GM12891 (cell line): Measurements from ENCODE around the gene PNLDC1.
"Not testable (repeated sequence)": the region's sequence is repeated elsewhere in the genome, so short reads cannot be mapped to it uniquely, and the experiment has no call there.

ENCODE experiments used
- DNase-seq: peaks from one replicate; pipeline ENCODE4 v3.0.0; 2011; ENCODE audit warnings: low spot score; ENCODE audit not compliant: insufficient read length
- FAIRE-seq: peaks from 2 replicates; lab custom pipeline; 2011; peaks lifted over from hg19 to GRCh38; lab: Jason Lieb, UNC
- PAX5 ChIP-seq: IDR thresholded peaks from 2 replicates; pipeline ENCODE4 v1.6.1; 2011; ENCODE audit warnings: low read length, moderate library complexity, mild to moderate bottlenecking; ENCODE audit not compliant: insufficient read depth, severe bottlenecking
- POLR2A ChIP-seq: IDR thresholded peaks from 2 replicates; pipeline ENCODE4 v1.6.1; 2011; ENCODE audit warnings: low read depth, low read length, control low read depth
- POLR2AphosphoS5 ChIP-seq: IDR thresholded peaks from 2 replicates; pipeline ENCODE4 v1.6.1; 2011; ENCODE audit warnings: low read depth, low read length, control low read depth
- POU2F2 ChIP-seq: IDR thresholded peaks from 2 replicates; pipeline ENCODE4 v1.6.1; 2011; ENCODE audit warnings: low read depth, mild to moderate bottlenecking, control low read depth, low read length, moderate library complexity
- SPI1 ChIP-seq: IDR thresholded peaks from 2 replicates; pipeline ENCODE4 v1.6.1; 2011; ENCODE audit warnings: low read depth, low read length, control low read depth
- TAF1 ChIP-seq: IDR thresholded peaks from 2 replicates; pipeline ENCODE4 v1.6.1; 2011; ENCODE audit warnings: low read depth, low read length, control low read depth

PNLDC1 gene

DNA sequence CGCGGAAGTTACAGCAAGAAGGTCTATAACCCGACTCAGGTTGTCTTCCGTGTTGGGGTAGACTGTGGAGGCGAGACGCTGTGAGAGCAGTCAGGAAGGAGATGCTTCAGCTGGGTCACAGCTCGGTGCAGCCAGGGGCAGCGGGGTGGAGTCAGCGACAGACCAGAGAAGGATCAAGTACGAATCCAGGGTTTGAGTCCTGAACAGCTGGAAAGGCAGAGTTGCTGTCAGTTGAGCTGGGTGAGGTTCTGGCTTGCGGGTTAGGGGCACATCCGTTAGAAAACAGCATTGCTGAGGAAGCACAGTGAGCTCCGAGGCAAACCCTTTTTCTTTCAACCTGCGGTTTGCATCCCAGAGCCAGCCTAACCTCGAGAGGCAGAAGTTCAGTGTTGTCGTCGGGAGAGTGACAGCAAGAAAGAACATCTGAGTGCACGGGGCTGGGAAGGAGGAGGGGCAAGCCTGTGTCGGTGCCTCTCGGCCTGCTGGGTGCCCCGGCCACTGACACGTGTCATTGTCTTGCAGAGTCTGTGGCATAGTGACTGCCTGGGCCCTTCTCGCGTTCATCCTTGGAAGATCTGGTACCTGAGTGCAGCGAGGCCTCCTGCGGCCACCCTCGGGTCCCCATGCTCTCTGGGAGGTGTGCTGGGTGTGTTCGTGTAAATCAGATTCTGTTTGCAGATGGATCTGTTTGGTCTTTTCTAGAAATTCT is 20.0 kb downstream of the PNLDC1 start:
- DNase-seq, result no peak
- peak; percentile 70 for FAIRE-seq
- no peak for TF ChIP-seq POLR2AphosphoS5
- no peak for TF ChIP-seq PAX5

DNA sequence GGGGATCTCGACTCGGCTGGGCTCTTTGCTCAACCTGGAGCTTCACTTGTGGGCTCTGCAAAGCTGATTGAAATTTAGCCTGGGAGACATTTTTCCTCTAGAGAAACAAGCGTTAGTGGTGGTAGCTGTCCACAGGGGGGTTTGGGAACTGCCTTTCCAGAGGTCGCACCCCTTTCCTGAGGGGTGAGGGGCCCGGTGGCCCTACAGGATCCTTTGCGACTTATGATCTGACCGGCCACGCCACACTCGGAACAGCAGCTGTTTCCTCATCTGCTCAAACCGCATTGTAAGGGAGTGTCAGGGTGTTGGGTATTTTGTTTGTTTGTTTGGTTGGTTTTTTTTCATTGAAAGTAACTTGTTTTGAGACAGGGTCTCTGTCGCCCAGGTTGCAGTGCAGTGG is 21.0 kb downstream of the PNLDC1 start:
- TF ChIP-seq PAX5 (no peak), POLR2A (no peak), TAF1 (no peak), POLR2AphosphoS5 (no peak), POU2F2 (no peak), SPI1 (no peak)
- FAIRE-seq (no peak), DNase-seq (no peak)

DNA sequence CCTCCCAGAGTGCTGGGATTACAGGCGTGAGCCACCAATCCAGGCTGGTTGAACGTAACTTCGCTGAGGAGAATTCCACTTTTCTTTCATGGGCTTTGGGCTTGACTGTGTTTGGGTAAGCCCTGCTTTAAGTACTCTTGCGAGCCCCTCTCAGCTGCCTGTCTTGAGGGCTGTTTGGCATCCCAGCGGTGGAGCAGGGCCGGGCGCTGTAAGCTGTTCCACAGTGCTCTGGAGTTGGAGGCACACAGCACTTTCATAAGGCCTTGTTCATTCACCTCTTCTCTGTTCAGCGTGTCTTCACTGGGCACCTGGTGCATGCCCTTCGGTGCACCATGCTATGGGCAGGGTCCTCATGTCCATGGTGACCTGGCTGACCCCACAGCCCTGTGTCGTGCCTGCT is 21.6 kb downstream of the PNLDC1 start:
- DNase-seq (no peak), FAIRE-seq (no peak)
- TF ChIP-seq TAF1 (no peak), PAX5 (no peak), POLR2AphosphoS5 (no peak)

DNA sequence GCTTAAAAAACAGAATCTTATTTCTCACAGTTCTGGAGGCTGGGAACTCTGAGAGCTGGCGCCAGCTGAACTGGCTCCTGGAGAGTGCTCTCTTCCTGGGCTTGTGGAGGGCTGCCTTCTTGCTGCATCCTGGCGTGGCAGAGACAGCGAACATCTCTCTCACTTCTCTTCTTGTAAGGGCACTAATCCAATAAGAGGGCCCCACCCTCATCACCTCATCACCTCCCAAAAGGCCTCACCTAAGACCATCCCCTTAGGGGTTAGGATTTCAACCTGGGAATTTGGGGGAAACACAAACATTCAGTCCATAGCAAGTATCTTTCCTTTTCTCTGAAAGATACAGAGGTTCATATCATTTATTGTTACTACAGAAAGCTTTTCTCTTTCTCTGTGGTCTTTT is 23.9 kb downstream of the PNLDC1 start:
- FAIRE-seq (no peak), DNase-seq (no peak)
- no peak for TF ChIP-seq POU2F2
- TF ChIP-seq POLR2AphosphoS5, result no peak

DNA sequence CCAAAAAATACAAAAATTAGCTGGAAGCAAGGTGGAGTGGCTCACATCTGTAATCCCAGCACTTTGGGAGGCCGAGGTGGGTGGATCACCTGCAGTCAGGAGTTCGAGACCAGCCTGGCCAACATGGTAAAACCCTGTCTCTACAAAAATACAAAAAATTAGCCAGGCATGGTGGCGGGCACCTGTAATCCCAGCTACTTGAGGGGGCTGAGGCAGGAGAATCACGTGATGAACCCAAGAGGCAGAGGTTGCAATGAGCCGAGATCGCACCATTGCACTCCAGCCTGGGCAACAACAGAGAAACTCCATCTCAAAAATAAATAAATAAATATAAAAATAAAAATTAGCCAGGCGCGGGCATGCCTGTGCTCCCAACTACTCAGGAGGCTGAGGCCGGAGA is 24.6 kb downstream of the PNLDC1 start:
- not testable (repeated sequence) for FAIRE-seq, DNase-seq

DNA sequence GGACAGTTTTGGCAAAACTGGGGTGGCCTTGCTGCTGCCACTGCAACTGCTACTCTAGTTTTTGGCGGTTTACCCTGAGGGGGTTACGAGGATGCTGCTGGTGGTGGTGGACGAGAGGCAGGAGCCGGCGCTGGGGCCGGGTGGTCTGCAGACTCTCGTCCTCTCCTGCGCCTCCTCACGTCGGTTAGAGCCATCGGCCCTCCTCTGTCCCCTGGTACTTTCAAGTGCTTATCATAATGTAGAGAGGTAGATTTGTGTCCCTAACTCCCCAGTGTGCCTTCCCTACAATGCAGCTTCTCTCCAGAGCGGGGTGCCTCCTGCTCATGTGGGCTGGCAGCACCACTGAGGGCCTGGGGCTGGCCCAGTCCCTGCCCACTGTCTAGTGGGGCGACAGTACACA is 25.9 kb downstream of the PNLDC1 start:
- FAIRE-seq (no peak), DNase-seq (no peak)
- TF ChIP-seq POU2F2 (no peak), POLR2AphosphoS5 (no peak), TAF1 (no peak), POLR2A (no peak), PAX5 (no peak), SPI1 (no peak)

DNA sequence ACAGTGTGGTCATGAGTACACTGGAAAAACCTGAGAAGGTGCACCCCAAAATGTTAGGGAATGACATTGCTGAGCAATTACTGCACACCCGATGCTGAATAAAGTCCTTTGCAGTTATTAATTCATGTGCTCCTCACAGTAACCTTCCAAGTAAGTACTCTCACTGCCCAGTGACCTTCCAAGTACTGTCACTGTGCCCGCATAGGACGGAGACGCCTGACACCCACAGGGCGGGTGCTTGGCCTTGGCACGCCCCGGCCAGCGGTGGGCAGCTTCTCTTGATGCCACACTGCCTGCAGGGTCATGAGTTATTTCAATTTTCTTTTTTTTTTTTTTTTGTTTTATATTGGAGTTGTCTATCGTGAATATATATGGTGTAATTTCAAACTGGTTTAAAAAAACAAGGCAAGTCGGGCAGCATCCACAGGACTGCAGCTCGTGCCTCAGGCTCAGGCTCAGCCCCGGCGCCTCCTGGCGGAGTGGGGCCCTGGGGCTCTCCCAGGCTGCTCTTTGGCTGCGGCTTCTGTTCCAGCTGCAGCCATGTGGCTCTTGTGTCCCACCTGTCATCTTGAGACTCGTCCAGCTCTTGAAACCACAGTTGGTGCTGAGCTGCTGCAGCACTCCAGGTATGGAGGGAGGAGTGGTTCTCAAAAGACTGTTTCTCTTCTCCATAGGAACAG is 27.0 kb downstream of the PNLDC1 start:
- no peak for DNase-seq
- no peak for FAIRE-seq
- TF ChIP-seq TAF1, result no peak
- TF ChIP-seq PAX5, result no peak
- TF ChIP-seq POLR2A, result no peak
- TF ChIP-seq SPI1, result no peak
- no peak for TF ChIP-seq POLR2AphosphoS5
- TF ChIP-seq POU2F2, result no peak

DNA sequence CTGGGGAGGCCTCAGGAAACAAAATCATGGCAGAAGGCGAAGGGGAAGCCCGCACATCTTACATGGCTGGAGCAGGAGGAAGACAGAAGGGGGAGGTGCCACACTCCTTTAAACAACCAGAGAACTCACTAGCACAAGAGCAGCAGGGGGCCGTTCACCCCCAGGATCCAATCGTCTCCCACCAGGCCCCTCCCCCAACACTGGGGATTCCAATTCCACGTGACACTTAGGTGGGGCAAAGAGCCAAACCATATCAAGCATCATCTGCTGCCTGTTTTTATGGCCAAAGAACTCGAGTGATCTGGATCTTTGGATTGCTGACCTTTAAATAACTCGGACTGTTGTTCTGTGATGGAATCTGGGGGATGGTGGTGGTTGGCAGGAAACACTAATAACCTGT is 28.0 kb downstream of the PNLDC1 start:
- DNase-seq (no peak), FAIRE-seq (no peak)
- TF ChIP-seq PAX5, result no peak
- no peak for TF ChIP-seq SPI1
- TF ChIP-seq POU2F2, result no peak
- TF ChIP-seq POLR2AphosphoS5, result no peak

DNA sequence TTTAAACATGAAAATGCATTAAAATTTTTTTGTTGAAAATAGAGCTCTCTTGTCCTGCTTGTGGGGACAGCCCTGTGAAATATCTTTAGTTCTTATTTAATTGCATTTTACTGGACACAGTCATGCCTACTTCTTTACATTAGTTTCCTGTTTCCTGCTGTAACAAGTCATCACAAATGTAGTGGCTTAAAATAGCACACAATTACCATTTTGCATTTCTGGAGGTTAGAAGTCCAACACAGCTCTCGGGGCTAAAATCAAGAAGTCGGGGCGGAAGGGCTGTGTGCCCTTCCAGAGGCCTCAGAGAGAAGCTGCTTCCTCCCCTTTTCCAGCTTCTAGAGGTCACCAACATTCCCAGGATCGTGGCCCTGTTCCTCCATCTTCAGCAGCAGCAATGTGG is 29.4 kb downstream of the PNLDC1 start:
- DNase-seq, result no peak
- FAIRE-seq, result peak; percentile 41
- TF ChIP-seq POLR2AphosphoS5, result no peak
- no peak for TF ChIP-seq POU2F2
- no peak for TF ChIP-seq SPI1
- TF ChIP-seq POLR2A, result no peak
- no peak for TF ChIP-seq PAX5
- TF ChIP-seq TAF1, result no peak

DNA sequence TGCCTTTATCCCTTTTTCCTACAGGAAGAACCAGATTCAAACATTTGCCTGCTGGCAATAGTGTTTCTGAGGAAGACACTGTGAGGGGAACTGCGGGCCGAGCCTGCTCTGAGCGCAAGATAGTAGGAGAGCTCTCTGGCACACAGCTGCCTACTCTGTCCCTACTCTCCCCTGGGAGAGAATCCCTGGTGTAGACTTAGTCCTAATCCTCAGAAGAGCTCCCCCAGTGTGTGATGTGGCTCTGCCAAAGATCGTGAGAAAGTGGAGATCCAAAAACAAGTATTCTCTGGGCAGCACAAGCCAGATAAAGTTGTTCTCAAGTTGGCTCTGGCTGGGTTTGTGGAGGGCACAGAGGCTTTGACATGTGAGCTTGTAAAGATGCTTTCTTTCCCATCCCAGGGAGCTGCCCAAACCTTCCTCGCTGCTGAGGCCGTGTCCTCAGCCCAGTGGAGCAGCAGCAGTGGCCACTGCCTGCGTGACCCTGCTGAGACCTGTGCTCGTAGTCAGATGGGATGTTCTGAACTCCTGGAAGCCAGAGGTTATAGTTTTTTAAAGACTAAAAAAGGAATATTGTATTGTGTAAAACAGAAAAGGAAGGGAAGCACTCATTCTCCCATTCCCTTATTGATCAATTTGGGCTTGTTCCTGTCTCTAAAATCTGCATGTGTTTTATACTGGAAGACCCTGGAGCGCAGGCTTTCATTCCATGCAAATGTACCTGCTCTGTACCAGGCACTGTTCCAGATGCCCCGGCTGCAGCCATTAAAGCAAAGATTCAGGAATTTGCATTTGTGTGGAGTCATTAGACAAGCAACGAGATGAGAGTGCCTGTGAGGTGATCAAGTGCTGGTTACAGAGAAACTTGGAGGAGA is 30.7 kb downstream of the PNLDC1 start:
- no peak for TF ChIP-seq POLR2A
- DNase-seq, result no peak
- FAIRE-seq, result no peak

DNA sequence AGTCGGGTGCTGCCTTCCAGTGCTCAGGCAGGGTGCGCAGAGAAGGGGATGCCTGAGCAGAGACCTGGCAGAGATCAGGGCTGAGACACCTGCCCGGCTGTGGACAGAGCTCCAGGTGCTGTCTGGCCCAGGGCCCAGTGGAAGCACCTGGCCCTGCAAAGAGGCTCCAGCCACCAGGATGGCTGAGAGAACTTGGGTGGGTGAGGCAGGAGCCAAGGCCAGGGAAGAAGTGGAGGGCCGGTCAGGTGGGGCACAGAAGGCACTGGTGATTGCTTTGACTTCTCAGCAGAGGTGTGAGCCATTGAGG is 31.2 kb downstream of the PNLDC1 start:
- FAIRE-seq (no peak), DNase-seq (no peak)
- TF ChIP-seq SPI1, result no peak
- TF ChIP-seq POLR2A, result no peak
- no peak for TF ChIP-seq POU2F2
- TF ChIP-seq TAF1, result no peak
